Skin epidermis (tissue), 12 donors: Measurements from ENCODE around the gene KCNE4.
A peak's percentile ranks its signal among the peaks of the same experiment; 100 is the strongest.

Experiments
- H3K27ac ChIP-seq, 21 experiments: fragments of 200-600 bp; sonication (generic) in 11 of 21; one replicate each; pipeline ENCODE4 v1.5.0; 2020; ENCODE audit warnings: mild to moderate bottlenecking in 3 of 21, inconsistent platforms in 2 of 21, moderate library complexity in 2 of 21
- H3K4me3 ChIP-seq, 7 experiments: fragments of 200-600 bp; sonication (generic) in 2 of 7; one replicate each; pipeline ENCODE4 v1.5.0; 2020; ENCODE audit warnings: inconsistent platforms in 2 of 7, mild to moderate bottlenecking in 2 of 7, moderate library complexity in 1 of 7

KCNE4 gene

GRCh38 chr2:223037445-223037800 is 14.6 kb upstream of the KCNE4 start:
- Histone ChIP-seq H3K4me3 (no peak overlapping the region), H3K27ac (no peak overlapping the region)

- Histone ChIP-seq H3K27ac (no peak overlapping the region), H3K4me3 (no peak overlapping the region)
These were observed 12.4 kb upstream of the KCNE4 start for GRCh38 chr2:223039618-223040017.

- H3K27ac ChIP-seq = no peak overlapping the region
- H3K4me3 ChIP-seq = no peak overlapping the region
These were observed 11.5 kb upstream of the KCNE4 start for GRCh38 chr2:223040527-223040926.

DNA sequence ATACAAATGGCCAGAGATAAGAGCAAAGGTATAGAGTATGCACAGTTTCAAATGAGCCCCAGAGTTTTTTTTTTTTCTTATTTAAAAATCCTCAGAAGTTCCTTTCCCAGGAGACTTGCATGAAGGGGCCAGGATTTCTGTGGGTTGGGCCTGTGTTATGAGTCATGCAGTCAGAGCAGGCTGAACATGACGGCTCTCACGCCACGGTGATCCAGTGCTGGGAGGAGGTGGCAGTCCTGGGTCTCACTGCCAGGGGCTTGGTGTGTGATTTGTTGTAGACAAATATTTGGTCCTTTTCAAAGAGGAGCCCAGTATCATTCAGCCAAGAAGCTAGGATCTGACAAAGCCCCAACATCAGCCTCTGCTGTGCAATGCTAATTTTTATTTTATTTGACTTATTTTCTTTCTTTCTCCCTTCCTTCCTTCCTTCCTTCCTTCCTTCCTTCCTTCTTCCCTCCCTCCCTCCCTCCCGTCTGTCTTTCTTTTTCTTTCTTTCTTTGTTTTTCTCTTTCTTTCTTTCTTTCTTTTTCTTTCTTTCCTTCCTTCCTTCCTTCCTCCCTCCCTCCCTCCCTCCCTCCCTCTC is 10.4 kb upstream of the KCNE4 start:
- H3K4me3 ChIP-seq = no peak overlapping the region
- peak overlapping the region in 5 of 21 experiments; percentile 11 to 68 (median 44) for H3K27ac ChIP-seq

DNA sequence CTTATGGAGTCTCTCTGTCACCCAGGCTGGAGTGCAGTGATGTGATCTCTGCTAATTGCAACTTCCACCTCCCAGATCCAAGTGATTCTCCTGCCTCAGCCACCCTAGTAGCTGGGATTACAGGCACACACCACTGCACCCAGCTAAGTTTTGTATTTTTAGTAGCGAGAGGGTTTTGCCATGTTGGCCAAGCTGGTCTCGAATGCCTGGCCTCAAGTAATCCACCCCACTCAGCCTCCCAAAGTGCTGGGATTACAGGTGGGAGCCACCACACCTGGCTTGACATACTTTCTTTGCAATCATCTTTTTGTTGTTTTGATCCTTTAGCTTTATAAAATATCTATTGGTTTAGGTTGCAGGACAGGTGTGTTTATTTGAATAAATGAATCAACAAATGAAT is 9.7 kb upstream of the KCNE4 start:
- Histone ChIP-seq H3K27ac (peak overlapping the region in 1 of 21 experiments; percentile 51), H3K4me3 (no peak overlapping the region)

DNA sequence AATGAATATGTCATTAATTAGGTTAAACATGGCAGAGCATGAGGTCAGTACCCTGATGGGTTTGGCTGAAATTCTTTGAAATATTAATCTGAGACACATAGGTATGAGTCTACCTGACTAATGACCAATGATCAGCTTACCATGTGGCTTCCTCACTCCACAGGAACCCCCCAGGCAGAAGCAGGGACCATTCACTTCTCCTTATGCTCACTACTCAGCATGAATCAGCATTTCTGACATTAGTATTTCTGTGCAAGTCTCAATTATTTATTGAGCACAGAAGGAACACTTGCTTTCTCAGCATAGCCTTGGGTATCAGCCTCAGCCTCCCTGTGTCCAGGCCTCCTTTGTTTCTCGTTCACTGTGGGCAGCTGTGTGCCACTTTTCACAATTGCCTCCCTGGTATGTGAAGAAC is 9.3 kb upstream of the KCNE4 start:
- Histone ChIP-seq H3K27ac (no peak overlapping the region), H3K4me3 (no peak overlapping the region)

DNA sequence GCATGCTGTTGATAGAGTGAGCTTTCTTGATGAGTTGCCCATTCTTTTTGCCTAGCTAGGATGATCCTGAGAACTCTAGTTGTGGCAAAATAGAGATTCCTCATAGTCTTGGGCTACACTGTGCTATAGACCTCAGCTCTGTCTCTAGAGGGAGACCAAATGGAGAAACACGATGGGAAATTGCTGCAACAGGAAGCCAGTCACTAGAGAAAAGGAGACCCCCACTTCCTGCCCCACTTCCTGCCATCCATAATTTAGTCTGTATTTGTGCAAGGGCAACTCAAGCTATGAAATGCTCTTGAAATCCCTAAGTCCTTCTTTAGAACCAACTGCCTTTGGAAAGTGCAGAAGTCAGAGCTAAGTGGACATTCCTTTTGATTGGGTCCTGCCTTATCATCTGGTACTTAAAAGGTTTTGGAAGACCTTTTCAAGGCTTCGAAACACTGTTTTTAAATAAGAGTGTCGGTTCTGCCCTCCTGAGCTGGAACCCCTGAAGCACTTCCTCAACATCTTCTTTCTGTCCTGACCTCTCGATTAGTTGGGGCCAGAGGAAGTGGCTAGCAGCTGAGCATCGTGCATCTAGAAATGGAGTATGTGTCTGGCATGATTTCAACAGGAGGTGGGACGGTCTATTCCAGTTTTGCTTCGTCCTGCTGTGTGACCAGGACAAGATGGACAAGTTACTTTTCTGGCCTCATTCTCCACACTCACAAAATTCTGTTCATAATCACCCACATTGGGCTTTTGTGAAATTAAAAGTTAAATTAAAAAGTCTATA is 8.6 kb upstream of the KCNE4 start:
- Histone ChIP-seq H3K27ac (no peak overlapping the region), H3K4me3 (no peak overlapping the region)

DNA sequence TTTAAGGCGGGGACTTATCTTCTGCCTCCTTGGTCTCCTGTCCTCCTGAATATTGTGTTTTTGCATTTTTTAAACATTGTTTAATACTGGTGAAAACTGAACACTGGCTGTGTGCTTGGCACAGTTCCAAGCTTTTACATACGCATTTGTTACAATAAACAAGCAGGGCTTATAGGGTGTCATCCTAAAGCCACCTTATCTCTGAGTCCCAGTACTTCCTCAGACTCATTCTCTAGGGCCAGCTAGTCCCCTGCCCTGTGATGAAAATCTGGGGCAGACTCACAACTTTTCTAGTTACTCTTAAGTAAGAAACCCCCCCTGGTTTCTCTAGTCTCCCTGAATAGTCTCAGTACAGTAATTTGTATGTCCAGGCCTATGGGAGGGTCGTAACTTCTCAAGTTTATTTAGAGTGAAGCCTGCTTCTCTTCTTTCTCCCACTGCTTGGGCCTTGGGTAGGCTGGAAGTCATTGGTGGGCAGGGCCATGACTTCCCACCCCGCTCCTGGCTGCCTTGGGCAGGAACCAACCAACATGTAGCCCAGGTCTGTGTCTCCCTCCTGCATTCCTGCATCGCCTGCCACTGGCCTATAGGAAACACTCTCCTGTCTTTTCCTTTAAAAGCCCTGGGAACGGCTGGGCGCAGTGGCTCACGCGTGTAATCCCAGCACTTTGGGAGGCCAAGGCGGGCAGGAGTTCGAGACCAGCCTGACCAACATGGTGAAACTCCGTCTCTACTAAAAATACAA is 7.7 kb upstream of the KCNE4 start:
- Histone ChIP-seq H3K27ac (no peak overlapping the region), H3K4me3 (no peak overlapping the region)

DNA sequence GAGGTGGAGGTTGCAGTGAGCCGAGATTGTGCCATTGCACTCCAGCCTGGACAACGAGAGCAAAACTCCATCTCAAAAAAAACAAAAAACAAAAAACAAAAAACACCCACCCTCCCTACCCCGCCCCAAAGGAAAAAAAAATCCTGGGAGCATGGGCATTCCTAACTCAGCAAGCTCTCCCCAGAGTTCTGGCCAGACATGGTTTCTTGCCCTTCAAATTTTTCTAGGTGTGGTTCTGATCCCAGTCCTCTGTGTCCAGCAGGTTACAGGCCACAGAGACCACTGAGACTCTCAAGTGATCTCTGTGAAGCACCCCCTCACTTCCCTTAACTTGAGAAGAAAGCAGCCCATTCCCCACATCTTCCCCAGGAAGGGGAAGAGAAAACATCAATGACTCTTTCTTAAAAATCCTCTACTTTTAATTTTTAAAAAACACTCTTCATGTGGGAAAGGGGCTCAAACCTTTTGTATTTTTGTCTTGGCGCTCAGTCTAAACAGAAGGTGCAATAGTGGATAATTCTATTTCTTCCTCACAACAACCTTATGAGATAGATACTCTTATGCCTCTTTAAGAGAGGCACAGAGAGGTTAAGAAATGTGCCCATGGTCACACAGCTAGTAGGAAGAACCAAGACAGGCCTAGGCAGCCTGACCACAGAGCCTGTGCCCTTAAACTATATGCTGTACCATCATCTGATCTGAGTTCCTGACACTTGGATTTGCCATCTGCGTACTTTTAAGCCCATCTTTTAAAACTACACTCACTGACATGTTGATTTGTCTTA is 6.9 kb upstream of the KCNE4 start:
- no peak overlapping the region for H3K4me3 ChIP-seq

DNA sequence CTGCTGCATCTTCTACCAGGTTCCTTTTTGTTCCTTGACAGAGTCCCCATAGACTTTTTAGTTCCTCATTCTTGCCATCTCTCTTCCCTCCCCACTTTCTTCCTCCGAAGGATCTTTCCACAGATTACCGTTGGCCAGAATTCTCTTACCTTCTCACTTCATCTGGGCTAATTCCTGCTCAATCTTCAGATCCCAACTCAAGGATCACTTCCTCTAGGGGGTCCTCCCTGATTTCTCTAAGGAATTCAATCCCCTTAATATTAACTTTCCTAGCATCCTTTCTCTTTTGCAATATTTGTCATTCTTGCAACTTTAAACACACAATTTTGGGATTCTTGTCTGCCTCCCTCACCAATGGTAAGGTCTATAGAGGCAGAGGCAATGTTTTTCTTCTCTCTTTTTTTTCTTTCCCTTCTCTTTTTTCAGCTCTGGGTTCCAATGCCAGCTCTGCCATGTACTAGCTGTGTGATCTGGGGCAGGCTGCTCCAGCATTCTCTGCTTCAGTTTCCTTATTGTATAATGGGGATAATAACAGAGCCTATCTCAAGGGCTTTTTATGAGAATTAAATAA is 5.4 kb upstream of the KCNE4 start:
- no peak overlapping the region for H3K4me3 ChIP-seq
- H3K27ac ChIP-seq = peak overlapping the region in 3 of 21 experiments; percentile 4 to 72 (median 15)

More for the DNA sequence above, 6.9 kb upstream of the KCNE4 start:
- no peak overlapping the region for H3K27ac ChIP-seq

DNA sequence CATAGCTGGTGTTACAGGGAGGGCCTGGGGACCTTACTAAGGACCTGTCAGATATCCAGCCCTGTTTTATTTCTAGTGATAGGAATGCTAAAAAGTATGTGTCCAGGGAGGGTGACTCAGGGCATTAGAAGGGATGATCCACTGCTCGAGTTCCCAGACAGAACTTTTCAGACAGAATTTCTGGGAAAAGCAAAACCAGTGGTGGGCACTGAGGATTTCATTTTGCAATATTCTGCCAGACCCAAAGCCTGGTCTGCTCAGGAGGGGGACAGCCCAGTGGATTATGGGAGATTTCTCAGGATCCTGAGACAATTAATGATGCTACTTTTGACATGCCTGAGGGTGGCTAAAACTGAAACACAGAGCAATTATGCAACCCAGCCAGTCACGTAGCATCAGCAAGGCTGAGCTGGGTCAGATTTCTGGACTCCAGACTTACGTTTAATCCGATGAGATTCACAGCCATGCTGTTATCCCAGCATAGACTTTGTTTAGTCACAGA is 4.7 kb upstream of the KCNE4 start:
- Histone ChIP-seq H3K4me3 (no peak overlapping the region), H3K27ac (peak overlapping the region in 8 of 21 experiments; percentile 12 to 76 (median 29))

DNA sequence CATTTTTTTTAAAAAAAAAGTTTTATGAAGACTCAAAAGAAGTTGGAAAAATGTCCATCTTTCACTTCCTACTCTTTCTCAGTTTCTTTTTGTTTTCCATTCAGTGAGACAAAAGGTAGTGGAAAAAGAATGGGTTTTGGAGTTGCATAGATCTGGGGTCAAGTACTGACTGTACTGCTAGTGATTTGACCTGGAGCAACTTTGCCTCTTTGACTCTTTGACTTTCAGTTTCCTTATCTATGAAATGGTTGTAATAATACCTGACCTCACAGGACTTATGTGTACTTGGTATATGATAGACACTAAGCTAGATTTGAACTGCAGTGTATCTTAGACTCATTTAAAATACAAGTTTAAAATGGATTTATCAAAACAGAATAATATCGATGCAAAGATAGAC is 3.5 kb upstream of the KCNE4 start:
- H3K27ac ChIP-seq = peak overlapping the region in 2 of 21 experiments; percentile 29 to 76
- H3K4me3 ChIP-seq = no peak overlapping the region

- H3K27ac ChIP-seq = no peak overlapping the region
- no peak overlapping the region for H3K4me3 ChIP-seq
These were observed 2.6 kb upstream of the KCNE4 start for GRCh38 chr2:223049356-223049755.

GRCh38 chr2:223050188-223050587 is 1.8 kb upstream of the KCNE4 start:
- H3K27ac ChIP-seq = no peak overlapping the region
- no peak overlapping the region for H3K4me3 ChIP-seq

GRCh38 chr2:223050900-223051504 is 988 bp upstream of the KCNE4 start:
- H3K4me3 ChIP-seq = peak overlapping the region in 2 of 7 experiments; percentile 27 to 29
- peak overlapping the region in 4 of 21 experiments; percentile 26 to 80 (median 80) for H3K27ac ChIP-seq

DNA sequence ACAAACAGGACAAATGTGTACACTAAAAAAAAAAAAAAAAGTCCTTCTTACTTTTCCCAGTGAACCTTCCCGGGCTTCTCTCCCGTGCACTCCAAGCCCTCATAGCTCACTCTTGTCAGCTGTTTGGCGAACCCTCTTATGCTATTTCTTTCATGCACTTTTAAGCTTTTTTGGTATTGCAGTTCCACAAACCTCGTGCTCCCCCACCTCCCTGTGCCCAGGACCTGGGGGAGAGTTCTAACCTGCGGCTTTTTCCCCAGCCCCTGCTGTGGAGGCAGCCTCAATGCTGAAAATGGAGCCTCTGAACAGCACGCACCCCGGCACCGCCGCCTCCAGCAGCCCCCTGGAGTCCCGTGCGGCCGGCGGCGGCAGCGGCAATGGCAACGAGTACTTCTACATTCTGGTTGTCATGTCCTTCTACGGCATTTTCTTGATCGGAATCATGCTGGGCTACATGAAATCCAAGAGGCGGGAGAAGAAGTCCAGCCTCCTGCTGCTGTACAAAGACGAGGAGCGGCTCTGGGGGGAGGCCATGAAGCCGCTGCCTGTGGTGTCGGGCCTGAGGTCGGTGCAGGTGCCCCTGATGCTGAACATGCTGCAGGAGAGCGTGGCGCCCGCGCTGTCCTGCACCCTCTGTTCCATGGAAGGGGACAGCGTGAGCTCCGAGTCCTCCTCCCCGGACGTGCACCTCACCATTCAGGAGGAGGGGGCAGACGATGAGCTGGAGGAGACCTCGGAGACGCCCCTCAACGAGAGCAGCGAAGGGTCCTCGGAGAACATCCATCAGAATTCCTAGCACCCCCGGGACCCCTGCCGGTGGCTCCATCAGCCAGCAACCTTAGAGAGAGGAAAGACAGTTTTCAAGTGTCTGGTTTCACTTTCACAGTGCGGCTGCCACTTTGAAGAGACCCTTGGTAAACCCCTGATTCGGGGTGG is 826 bp downstream of the KCNE4 start:
- Histone ChIP-seq H3K27ac (peak overlapping the region in 18 of 21 experiments; percentile 0 to 80 (median 66)), H3K4me3 (peak overlapping the region; percentile 5 to 29 (median 21))

GRCh38 chr2:223053484-223054192 is 1.6 kb downstream of the KCNE4 start:
- peak overlapping the region in 18 of 21 experiments; percentile 0 to 80 (median 68) for H3K27ac ChIP-seq
- peak overlapping the region; percentile 5 to 29 (median 21) for H3K4me3 ChIP-seq
